ENCODE data around the gene GPHN.

GPHN gene

GRCh38 chr14:66696326-66696725, 188.4 kb downstream of the GPHN start:
- H3K36me3 ChIP-seq (ENCODE audit: control insufficient read depth in 1 of 2, insufficient read depth in 2 of 2, low read length in 2 of 2): no peaks in the 10 kb centered on the region
- H4K12ac ChIP-seq (ENCODE audit: low read depth, low read length): no peak overlapping the region
- no peaks in the 10 kb centered on the region for H3K79me1 ChIP-seq (ENCODE audit: low read length)
- no peak overlapping the region for H2BK120ac ChIP-seq (ENCODE audit: insufficient read depth, low read length, poor library complexity)
- H3K79me2 ChIP-seq (ENCODE audit: control insufficient read depth, insufficient read depth, low read length, poor library complexity): no peaks in the 10 kb centered on the region
- H3K27me3 ChIP-seq (ENCODE audit: insufficient read depth, low read length): no peaks in the 10 kb centered on the region
- H2BK5ac ChIP-seq (ENCODE audit: low read depth, low read length, poor library complexity): no peak overlapping the region
- no peak for DNase-seq
- H2BK12ac ChIP-seq (ENCODE audit: low read length): no peak overlapping the region
- H3K23ac ChIP-seq (ENCODE audit: low read length): no peak overlapping the region
- H3K18ac ChIP-seq (ENCODE audit: low read length): no peak overlapping the region
- no CpG with 5 or more reads among the region's 2 CpGs for WGBS (ENCODE audit: extremely low coverage, insufficient coverage, insufficient read length)
- no peak overlapping the region for H3K4me3 ChIP-seq (ENCODE audit: low read depth, low read length)
- H3K4me1 ChIP-seq (ENCODE audit: control insufficient read depth in 1 of 2, insufficient read depth in 2 of 2, low read length in 2 of 2): no peaks in the 10 kb centered on the region
- H3K14ac ChIP-seq (ENCODE audit: low read length): no peak overlapping the region
- no peak overlapping the region for H3K9ac ChIP-seq (ENCODE audit: low read length)
- H2AK5ac ChIP-seq (ENCODE audit: low read length): no peak overlapping the region
- H2AFZ ChIP-seq (ENCODE audit: insufficient read depth, low read length, poor library complexity): no peak overlapping the region
- no peak overlapping the region for H4K8ac ChIP-seq (ENCODE audit: low read depth, low read length)
- H4K91ac ChIP-seq (ENCODE audit: low read depth, low read length): no peak overlapping the region
- no peak overlapping the region for H3K4ac ChIP-seq (ENCODE audit: low read depth, low read length)
- peaks cover under 1% of the 10 kb centered on the region for H3K9me3 ChIP-seq (ENCODE audit: insufficient read depth, low read depth, low read length)
- H3K4me2 ChIP-seq (ENCODE audit: low read length): no peak overlapping the region
- H3K27ac ChIP-seq (ENCODE audit: low read depth, low read length): no peak overlapping the region

- H3K79me2 ChIP-seq (ENCODE audit: control insufficient read depth, insufficient read depth, low read length, poor library complexity): no peaks in the 10 kb centered on the region
- H2AK5ac ChIP-seq (ENCODE audit: low read length): no peak overlapping the region
- DNase-seq: no peak
- H3K4me1 ChIP-seq (ENCODE audit: control insufficient read depth in 1 of 2, insufficient read depth in 2 of 2, low read length in 2 of 2): no peaks in the 10 kb centered on the region
- no peak overlapping the region for H2BK5ac ChIP-seq (ENCODE audit: low read depth, low read length, poor library complexity)
- H2BK120ac ChIP-seq (ENCODE audit: insufficient read depth, low read length, poor library complexity): no peak overlapping the region
- no peaks in the 10 kb centered on the region for H3K79me1 ChIP-seq (ENCODE audit: low read length)
- H4K91ac ChIP-seq (ENCODE audit: low read depth, low read length): no peak overlapping the region
- no peak overlapping the region for H4K8ac ChIP-seq (ENCODE audit: low read depth, low read length)
- H3K9ac ChIP-seq (ENCODE audit: low read length): no peak overlapping the region
- no peak overlapping the region for H3K23ac ChIP-seq (ENCODE audit: low read length)
- H3K4me2 ChIP-seq (ENCODE audit: low read length): no peak overlapping the region
- no peak overlapping the region for H2AFZ ChIP-seq (ENCODE audit: insufficient read depth, low read length, poor library complexity)
- H3K14ac ChIP-seq (ENCODE audit: low read length): no peak overlapping the region
- no peak overlapping the region for H4K12ac ChIP-seq (ENCODE audit: low read depth, low read length)
- H3K9me3 ChIP-seq (ENCODE audit: insufficient read depth, low read depth, low read length): peaks cover 5% of the 10 kb centered on the region
- no peak overlapping the region for H2BK12ac ChIP-seq (ENCODE audit: low read length)
- no peak overlapping the region for H3K18ac ChIP-seq (ENCODE audit: low read length)
- no peaks in the 10 kb centered on the region for H3K36me3 ChIP-seq (ENCODE audit: control insufficient read depth in 1 of 2, insufficient read depth in 2 of 2, low read length in 2 of 2)
- no peaks in the 10 kb centered on the region for H3K27me3 ChIP-seq (ENCODE audit: insufficient read depth, low read length)
- no peak overlapping the region for H3K27ac ChIP-seq (ENCODE audit: low read depth, low read length)
- no peak overlapping the region for H3K4me3 ChIP-seq (ENCODE audit: low read depth, low read length)
- H3K4ac ChIP-seq (ENCODE audit: low read depth, low read length): no peak overlapping the region
- no CpG with 5 or more reads among the region's 2 CpGs for WGBS (ENCODE audit: extremely low coverage, insufficient coverage, insufficient read length)
Measured at GRCh38 chr14:66698503-66698902, 190.6 kb downstream of the GPHN start.

GRCh38 chr14:66701813-66702212, 193.9 kb downstream of the GPHN start:
- no peaks in the 10 kb centered on the region for H3K27me3 ChIP-seq (ENCODE audit: insufficient read depth, low read length)
- H3K18ac ChIP-seq (ENCODE audit: low read length): no peak overlapping the region
- H4K8ac ChIP-seq (ENCODE audit: low read depth, low read length): no peak overlapping the region
- no peak overlapping the region for H3K4me3 ChIP-seq (ENCODE audit: low read depth, low read length)
- H3K14ac ChIP-seq (ENCODE audit: low read length): no peak overlapping the region
- no peak overlapping the region for H3K9ac ChIP-seq (ENCODE audit: low read length)
- H3K27ac ChIP-seq (ENCODE audit: low read depth, low read length): no peak overlapping the region
- H3K23ac ChIP-seq (ENCODE audit: low read length): no peak overlapping the region
- no peak for DNase-seq
- H3K4me1 ChIP-seq (ENCODE audit: control insufficient read depth in 1 of 2, insufficient read depth in 2 of 2, low read length in 2 of 2): no peaks in the 10 kb centered on the region
- no peaks in the 10 kb centered on the region for H3K79me1 ChIP-seq (ENCODE audit: low read length)
- no peak overlapping the region for H4K91ac ChIP-seq (ENCODE audit: low read depth, low read length)
- no peak overlapping the region for H3K4ac ChIP-seq (ENCODE audit: low read depth, low read length)
- peaks cover 5% of the 10 kb centered on the region for H3K9me3 ChIP-seq (ENCODE audit: insufficient read depth, low read depth, low read length)
- H3K36me3 ChIP-seq (ENCODE audit: control insufficient read depth in 1 of 2, insufficient read depth in 2 of 2, low read length in 2 of 2): no peaks in the 10 kb centered on the region
- no peaks in the 10 kb centered on the region for H3K79me2 ChIP-seq (ENCODE audit: control insufficient read depth, insufficient read depth, low read length, poor library complexity)
- no peak overlapping the region for H2AK5ac ChIP-seq (ENCODE audit: low read length)
- no peak overlapping the region for H2BK5ac ChIP-seq (ENCODE audit: low read depth, low read length, poor library complexity)
- H2BK120ac ChIP-seq (ENCODE audit: insufficient read depth, low read length, poor library complexity): no peak overlapping the region
- no peak overlapping the region for H3K4me2 ChIP-seq (ENCODE audit: low read length)
- H4K12ac ChIP-seq (ENCODE audit: low read depth, low read length): no peak overlapping the region
- no peak overlapping the region for H2AFZ ChIP-seq (ENCODE audit: insufficient read depth, low read length, poor library complexity)
- H2BK12ac ChIP-seq (ENCODE audit: low read length): no peak overlapping the region
- WGBS (ENCODE audit: extremely low coverage, insufficient coverage, insufficient read length): no CpG with 5 or more reads among the region's 4 CpGs

- no peak overlapping the region for H2BK120ac ChIP-seq (ENCODE audit: insufficient read depth, low read length, poor library complexity)
- H3K9me3 ChIP-seq (ENCODE audit: insufficient read depth, low read depth, low read length): no peaks in the 10 kb centered on the region
- H3K18ac ChIP-seq (ENCODE audit: low read length): no peak overlapping the region
- no peak overlapping the region for H4K12ac ChIP-seq (ENCODE audit: low read depth, low read length)
- H3K27me3 ChIP-seq (ENCODE audit: insufficient read depth, low read length): no peaks in the 10 kb centered on the region
- H2BK12ac ChIP-seq (ENCODE audit: low read length): no peak overlapping the region
- H4K91ac ChIP-seq (ENCODE audit: low read depth, low read length): no peak overlapping the region
- no peak overlapping the region for H3K27ac ChIP-seq (ENCODE audit: low read depth, low read length)
- H3K4me3 ChIP-seq (ENCODE audit: low read depth, low read length): no peak overlapping the region
- H3K23ac ChIP-seq (ENCODE audit: low read length): no peak overlapping the region
- no peaks in the 10 kb centered on the region for H3K79me2 ChIP-seq (ENCODE audit: control insufficient read depth, insufficient read depth, low read length, poor library complexity)
- H3K9ac ChIP-seq (ENCODE audit: low read length): no peak overlapping the region
- no peaks in the 10 kb centered on the region for H3K4me1 ChIP-seq (ENCODE audit: control insufficient read depth in 1 of 2, insufficient read depth in 2 of 2, low read length in 2 of 2)
- no peak overlapping the region for H2AK5ac ChIP-seq (ENCODE audit: low read length)
- no peak overlapping the region for H3K4me2 ChIP-seq (ENCODE audit: low read length)
- H3K14ac ChIP-seq (ENCODE audit: low read length): no peak overlapping the region
- H2BK5ac ChIP-seq (ENCODE audit: low read depth, low read length, poor library complexity): no peak overlapping the region
- H4K8ac ChIP-seq (ENCODE audit: low read depth, low read length): no peak overlapping the region
- no peak overlapping the region for H3K4ac ChIP-seq (ENCODE audit: low read depth, low read length)
- H3K79me1 ChIP-seq (ENCODE audit: low read length): no peaks in the 10 kb centered on the region
- H3K36me3 ChIP-seq (ENCODE audit: control insufficient read depth in 1 of 2, insufficient read depth in 2 of 2, low read length in 2 of 2): no peaks in the 10 kb centered on the region
- no peak overlapping the region for H2AFZ ChIP-seq (ENCODE audit: insufficient read depth, low read length, poor library complexity)
- no peak for DNase-seq
Measured at GRCh38 chr14:66708267-66708666, 200.3 kb downstream of the GPHN start.

Measured in trophoblast cell (in vitro differentiated cells and primary cell).